HPDE6-E6E7 (cell line): ENCODE results near the gene CDC25C.
"Not testable (repeated sequence)": the region's sequence is repeated elsewhere in the genome, so short reads cannot be mapped to it uniquely, and the experiment has no call there.

ENCODE experiments used
- DNase-seq: peaks from one replicate; pipeline ENCODE4 v3.0.0; 2011; ENCODE audit warnings: missing footprints; ENCODE audit errors: extremely low spot score

CDC25C gene

DNA sequence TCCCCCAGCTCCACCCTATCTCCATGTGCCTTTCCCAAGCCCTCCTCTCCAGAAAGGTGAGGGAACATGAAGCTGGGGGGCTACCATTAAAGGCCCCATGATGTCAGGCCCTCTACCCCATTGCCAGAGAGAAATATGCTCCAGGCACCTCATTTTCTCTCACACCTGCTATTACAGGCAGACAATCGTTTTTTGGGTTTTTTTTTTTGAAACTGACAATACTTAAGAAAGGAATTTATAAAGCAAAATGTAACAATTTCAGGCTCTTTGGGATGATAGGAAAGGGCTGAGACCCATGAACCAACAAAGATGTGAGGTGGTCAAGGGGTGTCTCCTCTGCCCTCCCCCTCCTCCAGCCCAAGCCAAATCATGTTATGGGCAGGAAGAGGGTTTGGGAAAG lies 55.7 kb downstream of the CDC25C start:
- no peak for DNase-seq

DNA sequence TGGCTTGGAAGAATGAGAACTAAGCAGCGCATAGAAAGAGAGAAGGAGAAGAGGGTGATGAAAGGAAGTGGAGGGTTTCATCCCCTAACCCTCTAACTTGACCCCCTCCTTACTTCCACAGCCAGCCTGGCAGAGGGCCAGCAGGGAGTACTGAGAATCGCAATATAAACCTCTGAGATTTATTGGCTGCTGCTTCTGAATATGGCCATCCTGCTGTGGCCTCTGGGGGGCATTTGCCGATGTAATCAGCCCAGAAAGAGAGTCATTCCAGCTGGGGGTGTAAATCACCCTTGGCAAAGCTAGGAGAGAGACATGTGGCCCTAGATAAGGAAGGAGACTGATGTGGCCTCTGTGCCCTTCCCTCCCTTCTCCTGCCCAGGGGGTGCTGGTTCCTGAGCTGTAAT lies 56.2 kb downstream of the CDC25C start:
- no peak for DNase-seq

DNA sequence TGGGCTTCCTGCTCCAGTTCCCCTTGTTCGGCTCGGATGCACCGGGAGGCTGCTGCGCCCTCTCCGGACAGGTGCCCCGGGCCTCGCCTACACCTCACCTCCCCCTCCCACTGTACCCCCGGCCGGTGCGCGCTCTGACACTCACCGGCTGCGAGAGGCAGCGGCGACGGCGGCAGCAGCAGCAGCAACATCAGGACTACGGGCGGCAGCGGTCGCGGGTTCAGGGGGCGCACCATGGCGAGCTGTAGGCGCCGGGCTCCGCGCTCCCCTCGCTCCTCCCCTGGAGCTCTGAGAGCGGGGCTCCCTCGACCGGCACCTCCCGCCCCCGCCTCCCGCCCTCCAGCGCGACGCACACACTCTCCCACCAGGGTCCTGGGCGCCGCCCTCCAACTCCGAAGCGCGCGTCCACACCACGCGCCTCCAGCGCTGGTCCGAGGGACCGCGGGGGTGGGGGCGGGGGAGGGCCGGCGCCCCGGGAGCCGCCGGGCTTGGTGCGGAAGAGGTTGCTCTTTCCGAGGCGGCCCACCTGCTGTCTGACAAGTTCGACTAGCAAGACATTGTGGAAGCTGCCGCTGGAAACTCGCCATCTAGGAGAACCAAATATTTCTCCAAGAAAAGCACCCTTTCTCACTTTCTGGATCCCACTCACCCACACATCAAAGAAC lies 57.3 kb downstream of the CDC25C start, which contains the start of gene GFRA3:
TSS of gene GFRA3 (minus strand) at position 433 of the 665 bp plus-strand sequence. CDS start at position 236, 197 bp downstream.
- no peak for DNase-seq

DNA sequence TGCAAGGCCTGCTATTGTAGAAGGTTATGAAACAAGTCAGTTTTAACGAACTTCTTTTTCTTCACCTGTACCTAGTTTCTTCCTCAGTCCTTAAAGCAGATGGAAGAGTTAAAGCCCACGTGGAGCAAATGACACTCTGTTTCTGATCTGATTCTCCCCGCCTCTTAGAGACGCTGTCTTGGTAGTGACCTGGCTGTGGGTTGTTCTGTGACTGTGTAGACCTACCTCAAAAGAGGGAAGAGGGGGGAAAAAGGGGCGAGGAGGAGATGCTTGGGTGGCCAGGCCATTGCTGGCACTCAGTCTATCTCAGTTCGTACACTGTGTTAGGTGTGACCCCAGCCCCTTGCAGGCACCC lies 57.8 kb downstream of the CDC25C start:
- DNase-seq: no peak

GRCh38 chr5:138272681-138273080 lies 58.9 kb downstream of the CDC25C start:
- DNase-seq: no peak

GRCh38 chr5:138271281-138271680 lies 60.3 kb downstream of the CDC25C start:
- no peak for DNase-seq

- no peak for DNase-seq
Observed at GRCh38 chr5:138264183-138264582, 67.4 kb downstream of the CDC25C start.

- DNase-seq: no peak
Observed at GRCh38 chr5:138263581-138263980, 68.0 kb downstream of the CDC25C start.

DNA sequence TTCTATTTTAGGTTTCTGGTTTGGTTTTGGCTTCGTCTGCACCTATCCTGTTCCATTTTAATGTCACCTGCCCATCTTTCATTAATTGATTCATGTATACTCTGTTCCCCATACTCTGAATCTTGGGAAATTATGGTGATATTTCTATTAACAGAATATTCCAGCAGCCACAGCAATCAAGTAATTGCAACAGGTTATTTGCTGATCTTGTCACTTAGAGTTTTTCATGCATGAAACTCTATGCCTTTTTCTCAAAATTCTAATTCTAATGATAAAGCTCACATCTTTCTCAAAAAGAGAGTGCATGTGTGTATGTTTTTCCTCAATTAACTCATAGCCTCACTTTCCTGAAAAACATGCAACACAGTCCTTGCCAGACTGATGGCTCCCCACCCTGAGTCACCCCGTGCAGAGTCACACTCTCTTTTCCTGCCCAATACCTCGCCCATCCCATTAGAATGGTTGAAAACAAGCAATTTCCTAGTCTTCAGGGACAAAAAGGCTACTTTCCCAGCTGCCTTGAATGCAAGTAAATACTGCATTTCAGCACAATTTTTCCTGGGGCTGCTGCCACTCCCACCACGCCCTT lies 72.8 kb downstream of the CDC25C start:
- DNase-seq: no peak

DNA sequence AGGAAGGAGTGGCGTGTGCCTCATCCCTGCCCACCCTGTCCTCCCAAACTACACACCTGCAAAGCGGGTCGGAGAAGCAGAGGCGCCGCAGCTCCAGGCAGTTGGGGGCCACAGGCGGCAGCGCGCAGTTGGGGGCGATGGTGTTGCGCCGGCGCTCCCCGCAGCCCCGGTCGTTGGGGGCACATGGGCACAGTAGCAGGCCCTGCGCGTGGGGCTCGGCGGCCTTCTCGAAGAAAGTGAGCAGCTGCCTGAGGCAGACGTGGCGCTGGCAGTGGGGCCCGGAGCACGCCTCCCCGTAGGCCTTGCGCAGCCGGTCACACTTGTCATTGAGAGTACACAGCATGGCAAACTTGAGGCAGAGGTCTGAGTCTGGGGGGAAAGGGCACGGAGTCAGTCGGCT lies 74.0 kb downstream of the CDC25C start:
- DNase-seq: no peak

DNA sequence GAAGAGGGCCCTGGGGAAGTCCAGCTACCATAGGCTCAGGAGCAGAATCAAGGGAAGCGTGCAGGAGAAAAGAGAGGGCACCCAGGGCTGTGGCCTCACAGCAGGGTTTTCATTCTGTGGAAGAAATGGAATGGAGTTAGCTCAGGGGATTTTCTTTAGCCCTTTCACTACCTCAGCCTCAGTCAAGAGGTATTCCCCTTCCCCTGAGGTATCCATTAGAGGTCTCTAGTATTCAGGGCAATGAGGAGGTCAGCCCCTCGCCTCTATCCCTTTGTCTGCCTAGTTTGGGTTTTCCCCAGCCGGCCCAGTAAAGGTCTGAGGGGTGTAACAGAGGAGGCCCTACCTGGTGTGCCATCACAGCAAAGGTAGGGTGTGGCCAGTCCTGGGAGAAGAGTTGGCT lies 78.7 kb downstream of the CDC25C start:
- DNase-seq: no peak

- not testable (repeated sequence) for DNase-seq
Observed at GRCh38 chr5:138247800-138248199, 83.8 kb downstream of the CDC25C start.

GRCh38 chr5:138246822-138247221 lies 84.8 kb downstream of the CDC25C start:
- DNase-seq: no peak

GRCh38 chr5:138246334-138246733 lies 85.3 kb downstream of the CDC25C start:
- DNase-seq: no peak

- no peak for DNase-seq
Observed at GRCh38 chr5:138245717-138246116, 85.9 kb downstream of the CDC25C start.

DNA sequence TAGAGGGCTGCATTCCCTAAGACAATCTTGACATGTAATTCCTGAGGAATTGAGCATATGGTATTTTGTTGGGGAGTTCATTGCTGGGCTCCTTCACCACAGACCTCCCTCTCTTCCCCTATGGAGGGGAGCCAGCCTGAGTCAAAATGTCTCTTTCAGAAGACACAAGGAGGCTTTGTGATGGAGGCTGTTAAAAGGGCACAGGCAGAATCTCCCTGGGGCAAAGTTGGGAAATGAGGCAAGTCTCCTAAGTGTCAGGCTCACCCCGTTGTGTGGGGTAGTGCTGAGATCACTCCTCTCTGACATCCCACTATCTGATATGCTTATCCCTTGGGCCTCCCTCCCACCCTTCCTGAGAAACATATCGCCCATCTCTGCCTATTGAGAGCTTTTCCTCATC lies 87.8 kb downstream of the CDC25C start:
- DNase-seq: no peak

GRCh38 chr5:138241688-138242571 lies 89.7 kb downstream of the CDC25C start:
- DNase-seq: no peak

DNA sequence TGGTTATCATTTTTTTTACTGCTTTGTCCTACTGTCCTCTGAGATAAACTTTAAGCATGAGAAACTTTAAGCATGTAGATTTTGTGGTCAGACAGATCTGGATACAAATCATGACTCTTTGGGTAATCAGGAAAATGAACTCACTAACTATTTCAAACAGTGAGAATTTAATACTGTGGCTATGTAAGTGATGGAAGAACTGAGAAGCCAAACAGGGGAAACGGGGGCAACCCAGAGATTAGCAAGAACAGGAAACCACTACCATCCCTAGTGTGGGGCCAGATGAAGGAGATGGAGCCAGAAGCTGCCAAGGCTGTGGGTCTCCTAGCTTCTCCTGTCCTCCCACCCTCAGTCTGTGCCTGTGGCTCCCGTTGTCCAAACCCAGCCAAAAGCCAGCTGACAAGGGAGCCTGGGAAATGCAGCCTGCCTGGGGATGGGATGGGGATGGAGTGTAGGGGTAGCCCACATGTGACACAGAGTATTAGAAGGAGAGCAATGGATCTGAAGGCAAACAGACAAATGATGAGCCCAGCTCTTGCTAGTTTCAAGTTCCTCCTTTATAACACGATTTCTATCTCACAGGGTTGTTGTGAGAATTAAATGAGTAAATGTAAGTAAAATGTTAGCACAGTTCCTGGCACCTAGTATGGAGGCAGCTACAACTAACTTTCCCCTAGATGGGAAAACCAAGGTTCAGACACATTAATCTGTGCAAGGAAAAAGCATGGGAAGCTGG lies 90.8 kb downstream of the CDC25C start:
- DNase-seq: no peak

DNA sequence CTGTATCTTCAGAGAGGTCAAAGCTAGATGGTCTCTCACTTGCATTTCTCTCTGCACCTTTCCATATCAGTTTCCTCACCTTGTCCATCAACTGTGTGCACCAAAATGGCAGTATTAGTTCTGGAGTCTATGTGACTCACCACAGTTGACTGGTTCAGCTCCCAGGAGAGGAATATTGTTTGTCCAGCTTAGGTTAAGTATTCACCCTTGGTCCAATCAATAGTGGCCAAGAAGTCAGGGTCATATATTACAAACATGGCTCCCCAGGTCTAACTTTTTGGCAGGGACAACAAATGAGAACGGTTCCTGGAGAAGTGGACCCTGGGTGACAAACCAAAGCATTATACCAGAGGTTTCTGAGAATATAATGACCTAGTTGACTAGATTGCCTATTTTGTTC lies 93.6 kb downstream of the CDC25C start:
- DNase-seq: no peak
